BJ (cell line): ENCODE data around the gene PYGM. TPM values are rescaled to one million over a fixed set of nuclear protein-coding genes. Genes with fewer than 3 reads are reported as not detected.

Experiments used
- CTCF ChIA-PET: fragments of 350-600 bp; formaldehyde crosslinking; extraction: SDS; loops from one replicate; lab custom pipeline; 2021; ENCODE audit warnings: antibody characterized with exemption, inconsistent platforms; lab: Yijun Ruan, JAX
- POLR2A ChIA-PET: fragments of 300-600 bp; sonication (Branson Sonifier 250); formaldehyde crosslinking; extraction: SDS; loops from one replicate; lab custom pipeline; 2021; ENCODE audit warnings: antibody characterized with exemption; lab: Charles Lee
- DNase-seq: peaks from one replicate; pipeline ENCODE4 v3.0.0-alpha.2; 2011; ENCODE audit warnings: low read depth
- H3K27me3 ChIP-seq: 2 replicates; pipeline ENCODE4 v1.6.0; 2011; ENCODE audit warnings: low read length; ENCODE audit not compliant: control insufficient read depth, insufficient read depth
- H3K36me3 ChIP-seq: 2 replicates; pipeline ENCODE4 v1.5.1; 2011; ENCODE audit warnings: low read length; ENCODE audit not compliant: control insufficient read depth, insufficient read depth
- H3K4me3 ChIP-seq: 2 replicates; pipeline ENCODE4 v1.5.1; 2011; ENCODE audit warnings: low read depth, mild to moderate bottlenecking, control low read depth, low read length
- CTCF ChIP-seq: IDR thresholded peaks from 2 replicates; pipeline ENCODE4 v1.5.1; 2011; ENCODE audit warnings: low read depth, mild to moderate bottlenecking, control low read depth, inconsistent platforms, low read length, moderate library complexity; ENCODE audit not compliant: insufficient read depth
- polyA plus RNA-seq: library from polyadenylated mRNA; depleted of rRNA; stranded (reverse); fragments of >200 nt; gene quantifications from 2 replicates; pipeline ENCODE4 v1.2.3, GENCODE V29; 2011

PYGM gene
- polyA plus RNA-seq, 1 experiment, result 0.10 TPM

DNA sequence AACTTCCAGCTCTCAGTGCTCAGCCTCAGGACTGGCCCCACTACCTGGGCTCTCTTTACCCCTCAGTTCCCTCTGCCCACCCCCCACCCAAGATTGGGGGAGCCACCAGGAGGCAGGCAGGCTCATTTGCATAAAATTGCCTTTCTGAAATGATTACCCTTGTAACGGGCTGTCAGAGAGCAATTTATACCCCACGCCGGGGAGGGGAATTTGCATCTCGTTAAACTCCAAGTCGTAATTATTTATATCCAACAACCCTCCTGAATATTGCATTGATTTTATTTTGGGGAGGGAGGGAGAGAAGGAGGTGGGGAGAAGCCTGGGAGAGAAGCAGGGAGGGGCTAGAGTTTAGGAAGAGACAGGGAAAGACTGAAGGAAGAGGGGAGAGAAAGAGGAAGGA is 45.1 kb downstream of the PYGM start:
- POLR2A ChIA-PET, result no interaction called here
- peaks cover 58% of the 10 kb centered on the region for H3K27me3 ChIP-seq
- CTCF ChIA-PET, result no interaction called here
- no peak for DNase-seq
- no peak overlapping the region for H3K4me3 ChIP-seq
- H3K36me3 ChIP-seq, result no peaks in the 10 kb centered on the region
- TF ChIP-seq CTCF, result no peak

DNA sequence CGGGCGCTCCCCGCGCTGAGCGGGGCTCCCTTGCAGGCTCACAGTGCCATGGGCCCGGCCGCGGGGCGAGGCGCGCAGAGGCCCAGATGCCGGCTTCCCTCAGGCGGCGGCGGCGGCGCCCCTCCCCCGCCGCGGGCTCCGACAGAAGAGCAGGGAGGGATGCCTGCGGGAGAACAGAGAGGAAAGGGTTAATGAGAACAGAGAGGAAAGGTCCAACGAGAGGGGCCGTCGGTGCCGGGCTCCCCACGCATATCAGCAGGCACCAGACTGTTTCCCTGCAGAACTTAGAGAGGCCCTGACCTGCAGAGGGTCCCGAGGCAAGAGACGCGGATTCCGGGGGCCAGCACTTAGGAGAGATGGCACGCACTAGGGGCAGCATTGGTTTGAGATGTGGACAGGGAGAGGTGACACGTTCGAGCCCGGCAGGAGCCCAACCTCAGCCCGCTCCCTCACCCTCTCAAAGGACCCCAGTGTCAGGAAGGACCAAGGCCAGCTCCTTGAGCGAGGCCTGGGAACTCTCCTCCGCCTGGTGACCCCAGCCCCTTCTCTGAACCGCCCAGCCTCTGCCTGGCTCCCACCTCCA is 45.9 kb downstream of the PYGM start:
- H3K27me3 ChIP-seq, result peaks cover 53% of the 10 kb centered on the region
- TF ChIP-seq CTCF, result no peak
- H3K4me3 ChIP-seq, result no peak overlapping the region
- H3K36me3 ChIP-seq, result no peaks in the 10 kb centered on the region
- ChIA-PET POLR2A (no interaction called here), CTCF (no interaction called here)
- DNase-seq, result no peak

GRCh38 chr11:64713016-64713707 is 46.6 kb downstream of the PYGM start:
- Histone ChIP-seq H3K36me3 (no peaks in the 10 kb centered on the region), H3K4me3 (no peak overlapping the region), H3K27me3 (peaks cover 48% of the 10 kb centered on the region)
- POLR2A ChIA-PET, result no interaction called here
- no peak for TF ChIP-seq CTCF
- CTCF ChIA-PET, result no interaction called here
- DNase-seq, result no peak

- Histone ChIP-seq H3K36me3 (no peaks in the 10 kb centered on the region), H3K4me3 (no peak overlapping the region), H3K27me3 (peaks cover 44% of the 10 kb centered on the region)
- ChIA-PET CTCF (no interaction called here), POLR2A (no interaction called here)
- no peak for DNase-seq
- TF ChIP-seq CTCF, result no peak
Observed at GRCh38 chr11:64712430-64713015, 47.3 kb downstream of the PYGM start.

DNA sequence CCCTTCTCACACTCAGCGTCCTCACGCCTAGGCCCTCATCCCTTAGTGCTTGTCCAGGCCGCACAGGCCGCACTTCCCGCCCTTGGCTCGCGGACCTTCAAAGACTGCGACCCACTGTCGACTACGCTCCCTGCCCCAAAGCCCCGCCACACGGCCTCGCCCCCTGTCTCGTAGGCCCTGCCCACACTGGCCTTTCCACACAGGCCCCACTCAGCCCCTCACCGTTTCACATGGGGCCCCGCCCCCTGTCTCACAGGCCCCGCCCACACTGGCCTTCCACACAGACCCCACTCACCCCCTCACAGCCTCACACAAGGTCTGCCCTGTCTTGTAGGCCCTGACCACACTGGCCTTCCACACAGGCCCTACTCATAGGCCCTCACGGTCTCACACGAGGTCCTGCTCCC is 47.8 kb downstream of the PYGM start:
- DNase-seq, result no peak
- POLR2A ChIA-PET, result no interaction called here
- H3K36me3 ChIP-seq, result no peaks in the 10 kb centered on the region
- no peak for TF ChIP-seq CTCF
- peaks cover 38% of the 10 kb centered on the region for H3K27me3 ChIP-seq
- CTCF ChIA-PET, result no interaction called here
- no peak overlapping the region for H3K4me3 ChIP-seq
